G401 (cell line): ENCODE results near the gene SLC7A10. TPM values are rescaled to one million over a fixed set of nuclear protein-coding genes. Genes with fewer than 3 reads are reported as not detected.
"Not testable (repeated sequence)": the region's sequence is repeated elsewhere in the genome, so short reads cannot be mapped to it uniquely, and the experiment has no call there.

Experiments used
- DNase-seq: peaks from one replicate; pipeline ENCODE4 v3.0.0-alpha.2; 2015; ENCODE audit warnings: low spot score
- in situ Hi-C: cut with HindIII; loops from 2 replicates; pipeline ENCODE4 v1.10.0; 2016; ENCODE audit warnings: low sequenced_read_pairs, mixed read lengths
- total RNA-seq: library from RNA; depleted of rRNA; stranded (reverse); fragments of >200 nt; shearing (Covaris generic); gene quantifications from 2 replicates; pipeline ENCODE4 v1.2.3, GENCODE V29; 2014

Gene SLC7A10
- total RNA-seq, 1 experiment from 2014 or later: not detected

DNA sequence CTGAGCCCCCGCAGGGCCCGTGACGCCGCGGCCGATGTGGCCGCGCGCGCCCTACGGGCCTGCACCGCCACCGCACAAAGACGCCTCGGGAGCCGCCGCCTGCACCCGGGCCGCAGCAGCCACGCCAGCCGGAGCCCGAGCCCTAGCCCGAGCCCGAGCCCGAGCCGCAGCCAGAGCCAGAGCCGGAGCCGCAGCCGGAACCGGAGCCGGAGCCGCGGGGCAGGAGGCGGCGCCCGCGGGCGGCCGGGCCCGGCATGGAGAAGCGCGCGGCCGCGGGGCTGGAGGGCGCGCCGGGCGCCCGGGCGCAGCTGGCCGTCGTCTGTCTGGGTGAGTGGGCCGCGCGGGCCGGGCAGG, 31.1 kb downstream of the SLC7A10 start:
- in situ Hi-C loops: no loop called here

GRCh38 chr19:33193865-33194362, 31.7 kb downstream of the SLC7A10 start, which contains the start of gene LRP3:
TSS of gene LRP3 (plus strand) at chr19:33194330. CDS start at chr19:33194786, 456 bp downstream.
- DNase-seq: peak; percentile 57
- in situ Hi-C loops: no loop called here

More for the DNA sequence above, 31.1 kb downstream of the SLC7A10 start:
- peak; percentile 13 for DNase-seq

DNA sequence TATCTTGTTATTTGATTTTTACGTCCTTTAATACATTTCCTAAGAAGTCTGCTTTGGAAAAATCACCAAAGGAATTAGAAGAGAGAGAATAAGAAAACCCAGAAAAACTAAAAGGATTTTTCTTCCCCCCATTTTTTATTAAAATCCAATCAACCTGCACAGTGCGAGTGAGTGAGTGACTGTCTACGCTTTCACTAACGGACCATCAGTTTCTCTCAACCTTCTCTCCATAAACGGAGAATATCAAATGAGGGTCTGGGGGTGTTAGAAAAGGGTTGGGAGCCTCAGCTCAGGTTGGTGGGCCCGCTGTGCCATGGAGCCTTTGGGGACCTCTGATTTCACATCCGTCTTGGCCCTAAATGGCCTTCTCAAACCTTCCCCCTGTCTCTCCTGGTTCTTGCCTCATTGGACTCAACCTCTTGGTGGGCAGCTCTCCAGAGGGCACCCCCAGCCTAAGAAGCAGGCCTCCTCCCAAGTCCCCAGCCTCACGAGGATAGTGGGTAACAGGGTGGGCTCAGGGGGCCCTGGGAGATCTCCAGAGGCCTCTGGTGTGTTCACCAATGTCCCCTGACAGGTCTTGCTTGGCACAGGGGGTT, 32.3 kb downstream of the SLC7A10 start:
- DNase-seq: no peak
- in situ Hi-C loops: no loop called here

DNA sequence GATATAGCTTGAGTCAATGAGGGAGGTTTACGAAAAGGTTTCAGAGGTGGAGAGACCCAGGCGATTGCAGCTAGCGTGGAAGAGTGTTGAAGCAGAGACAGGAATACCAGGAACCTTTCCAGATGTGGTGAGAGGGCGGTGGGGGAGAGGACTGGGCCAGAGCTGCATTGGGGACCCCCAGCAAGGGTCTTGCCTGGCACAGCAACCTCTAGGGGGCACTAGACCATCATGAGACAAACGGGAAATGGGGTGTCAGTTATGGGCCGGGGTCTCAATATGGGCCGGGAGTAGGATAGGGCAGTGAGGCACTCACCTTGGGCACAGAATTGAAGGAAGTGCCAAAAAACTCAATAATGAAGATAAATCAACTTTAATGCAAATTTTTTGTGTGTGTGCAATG, 33.6 kb downstream of the SLC7A10 start:
- DNase-seq: no peak
- in situ Hi-C loops: no loop called here

DNA sequence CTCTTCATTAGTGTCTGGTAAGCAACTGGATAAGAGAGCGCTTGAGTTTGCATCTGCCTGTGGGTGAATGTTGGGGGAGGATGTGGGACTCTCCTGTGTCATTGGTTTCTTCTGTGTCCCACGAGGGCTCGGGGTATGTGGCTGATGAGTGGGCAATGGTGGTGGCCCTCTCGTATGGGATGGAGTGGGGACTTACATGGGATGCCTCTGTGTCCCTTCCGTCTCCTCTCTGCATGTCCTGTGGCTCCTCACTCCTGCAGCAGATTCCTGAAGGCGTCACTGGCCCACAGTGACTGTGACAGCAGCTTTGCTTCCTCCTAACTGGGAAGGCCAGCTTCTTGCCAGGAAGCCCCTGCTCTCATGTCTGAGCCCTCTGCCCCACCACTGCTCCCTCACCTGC, 34.1 kb downstream of the SLC7A10 start:
- DNase-seq: no peak
- in situ Hi-C loops: no loop called here

DNA sequence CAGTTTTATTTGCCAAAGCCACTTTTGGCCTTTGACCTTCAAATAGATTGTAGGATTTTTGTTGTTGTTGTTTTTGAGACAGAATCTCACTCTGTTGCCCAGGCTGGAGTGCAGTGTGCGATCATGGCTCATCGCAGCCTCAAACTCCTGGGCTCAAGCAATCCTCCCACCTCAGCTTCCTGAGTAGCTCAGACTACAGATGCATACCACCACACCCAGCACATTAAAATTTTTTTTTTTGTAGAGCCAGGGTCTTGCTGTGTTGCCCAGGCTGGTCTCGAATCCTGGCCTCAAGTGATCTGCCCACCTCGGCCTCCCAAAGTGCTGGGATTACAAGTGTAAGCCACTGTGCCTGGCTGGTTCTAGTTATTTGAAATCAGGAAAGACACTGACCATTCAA, 34.6 kb downstream of the SLC7A10 start:
- in situ Hi-C loops, DNase-seq: not testable (repeated sequence)

- in situ Hi-C loops: no loop called here
- DNase-seq: no peak
These were observed 36.2 kb downstream of the SLC7A10 start for GRCh38 chr19:33189453-33189852.

GRCh38 chr19:33187183-33187540, 38.5 kb downstream of the SLC7A10 start:
- in situ Hi-C loops: no loop called here
- DNase-seq: no peak

GRCh38 chr19:33186431-33187182, 39.0 kb downstream of the SLC7A10 start:
- in situ Hi-C loops: no loop called here

DNA sequence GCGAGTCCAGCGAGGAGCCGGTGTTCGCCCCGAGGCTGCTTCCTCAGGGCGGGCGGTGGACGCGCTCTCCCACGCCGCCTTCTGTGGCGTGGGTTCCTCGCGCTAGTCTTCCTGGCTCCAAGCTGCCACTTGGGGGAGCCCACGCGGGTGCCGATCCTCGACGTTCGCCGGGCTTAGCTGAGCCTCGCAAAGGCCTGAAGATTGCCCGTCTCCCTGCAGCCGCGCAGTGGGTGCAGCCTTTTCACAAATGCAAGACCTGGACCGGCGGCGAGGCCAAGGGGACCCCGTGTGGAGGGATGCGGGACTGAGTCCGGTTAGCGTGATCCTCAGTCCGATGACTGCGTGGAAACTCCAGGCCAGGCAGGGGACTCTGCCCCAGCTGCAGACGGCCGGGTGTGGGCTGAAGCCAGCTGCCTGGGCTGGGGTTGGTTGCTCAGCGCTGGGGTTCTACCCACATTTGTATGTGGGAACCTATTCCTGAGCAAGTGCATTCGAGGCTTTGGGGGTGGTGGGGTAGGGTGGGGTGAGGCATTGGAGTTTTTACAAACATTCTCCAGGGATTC, 48.2 kb downstream of the SLC7A10 start:
- DNase-seq: no peak
- in situ Hi-C loops: no loop called here

More at GRCh38 chr19:33186431-33187182, 39.0 kb downstream of the SLC7A10 start:
- DNase-seq: no peak

- in situ Hi-C loops: no loop called here
These were observed 48.8 kb downstream of the SLC7A10 start for GRCh38 chr19:33176670-33177416.

GRCh38 chr19:33175886-33176669, 49.6 kb downstream of the SLC7A10 start:
- no peak for DNase-seq
- in situ Hi-C loops: no loop called here

More at GRCh38 chr19:33176670-33177416, 48.8 kb downstream of the SLC7A10 start:
- peak; percentile 97 for DNase-seq

- in situ Hi-C loops: no loop called here
- DNase-seq: no peak
These were observed 50.4 kb downstream of the SLC7A10 start for GRCh38 chr19:33175156-33175782.

- in situ Hi-C loops: no loop called here
- DNase-seq: no peak
These were observed 51.5 kb downstream of the SLC7A10 start for GRCh38 chr19:33174186-33174585.

- no peak for DNase-seq
- in situ Hi-C loops: no loop called here
These were observed 53.7 kb downstream of the SLC7A10 start for GRCh38 chr19:33171916-33172359.

- DNase-seq: no peak
- in situ Hi-C loops: no loop called here
These were observed 54.3 kb downstream of the SLC7A10 start for GRCh38 chr19:33171222-33171795.

DNA sequence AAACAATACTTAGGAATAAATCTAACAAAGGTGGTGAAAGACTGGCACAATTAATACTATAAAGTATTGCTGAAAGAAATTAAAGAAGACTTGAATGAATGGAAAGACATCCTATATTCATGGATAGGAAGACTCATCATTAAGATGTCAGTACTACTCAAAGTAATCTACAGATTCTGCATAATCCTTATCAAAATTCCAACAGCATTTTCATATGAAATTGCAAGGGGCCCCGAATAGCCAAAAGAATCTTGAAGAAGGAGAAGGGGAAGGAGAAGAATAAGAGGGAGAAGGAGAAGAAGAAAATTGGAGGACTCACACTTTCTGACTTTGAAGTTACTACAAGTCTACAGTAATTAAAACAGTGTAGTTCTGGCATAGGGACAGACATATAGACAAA, 57.1 kb downstream of the SLC7A10 start:
- in situ Hi-C loops: loop anchor here (10.0 kb wide), 1 partner anchor 246 kb away; no protein-coding TSS in a partner anchor
- DNase-seq: no peak

DNA sequence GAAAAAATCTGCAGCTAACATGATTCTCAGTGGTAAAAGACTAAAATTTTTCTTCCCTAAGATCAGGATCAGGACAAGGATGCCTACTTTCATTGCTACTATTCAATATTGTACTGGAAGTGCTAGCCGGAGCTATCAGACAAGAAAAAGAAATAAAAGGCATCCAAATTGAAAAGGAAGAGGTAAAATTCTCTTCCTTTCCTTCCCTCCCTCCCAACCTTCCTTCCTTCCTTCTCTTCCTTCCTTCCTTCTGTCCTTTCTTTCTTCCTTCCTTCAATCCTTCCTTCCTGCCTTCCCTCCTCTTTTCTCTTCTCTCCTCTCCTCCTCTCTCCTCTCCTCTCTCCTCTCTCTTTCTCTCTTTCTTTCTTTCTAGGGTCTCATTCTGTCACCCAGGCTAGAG, 58.2 kb downstream of the SLC7A10 start:
- in situ Hi-C loops: loop anchor here (10.0 kb wide), 1 partner anchor 247 kb away; no protein-coding TSS in a partner anchor
- DNase-seq: no peak
